Measurements from ENCODE around the gene PPP6R1.

GRCh38 chr19:55227241-55228014 is 31.4 kb downstream of the PPP6R1 start:
- TF ChIP-seq CTCF (IDR thresholded peaks at IDR 0.05) (no peak), REST (IDR thresholded peaks at IDR 0.05; ENCODE audit: insufficient read depth in 1 of 2, low read depth in 2 of 2, low read length in 1 of 2) (no peak), TCF7L2 (IDR thresholded peaks at IDR 0.05; ENCODE audit: low read depth, low read length) (no peak)

Data from Panc1 (cell line).